HepG2 (cell line): ENCODE results near the gene OMA1. TPM values are rescaled to one million over a fixed set of nuclear protein-coding genes. Genes with fewer than 3 reads are reported as not detected.

Experiments used
- ATAC-seq: fragments of 200-7000 bp; cut with Tn5 transposase; 3 replicates; pipeline ENCODE4 v1.9.1; 2020; ENCODE audit warnings: mild to moderate bottlenecking, moderate library complexity
- BruUV-seq: library from RNA; stranded (reverse); fragments of 400-500 nt; replicated peaks from 2 replicates; lab custom pipeline; 2021; lab: Mats Ljungman, UMichigan
- CTCF ChIA-PET: fragments of 300-600 bp; formaldehyde crosslinking; extraction: SDS; loops from one replicate; lab custom pipeline; 2021; ENCODE audit warnings: low total read pairs, inconsistent platforms, low intra/inter-chr PET ratio; lab: Yijun Ruan, JAX
- POLR2A ChIA-PET: fragments of 350-600 bp; sonication (Branson Sonifier 250); formaldehyde crosslinking; loops from one replicate; lab custom pipeline; 2020; ENCODE audit warnings: antibody characterized with exemption, inconsistent platforms; lab: Yijun Ruan, JAX
- DNase-seq: peaks from one replicate; pipeline ENCODE4 v3.0.0-alpha.2; 2015; ENCODE audit warnings: low spot score
- FAIRE-seq: peaks from 3 replicates; lab custom pipeline; 2011; peaks lifted over from hg19 to GRCh38; lab: Jason Lieb, UNC
- H2AFZ ChIP-seq: one replicate; pipeline ENCODE4 v1.6.1; 2011; ENCODE audit warnings: low read length, inconsistent platforms
- H3K27ac ChIP-seq: fragments of 300-600 bp; 3 replicates; pipeline ENCODE4 v1.8.0; 2011; ENCODE audit warnings: mixed run types, mild to moderate bottlenecking, mixed read lengths, low read length, inconsistent platforms; ENCODE audit not compliant: insufficient read depth; ENCODE audit errors: extremely low read length
- H3K27me3 ChIP-seq, 2 experiments: fragments of 200-600 bp in 1 of 2; 2 replicates in 1 of 2; 3 replicates in 1 of 2; pipeline versions ENCODE4 v1.6.0 to v1.8.0; 2011; ENCODE audit warnings: low read length in 2 of 2, mild to moderate bottlenecking in 2 of 2, moderate library complexity in 2 of 2, inconsistent platforms in 1 of 2; ENCODE audit not compliant: insufficient read depth in 2 of 2, control insufficient read depth in 1 of 2
- H3K36me3 ChIP-seq, 2 experiments: fragments of 200-600 bp in 1 of 2; replicated peaks in 1 of 2; 2 replicates in 1 of 2; 3 replicates in 1 of 2; pipeline versions ENCODE4 v1.5.1 to v1.8.0; 2011; ENCODE audit warnings: low read length in 2 of 2, inconsistent platforms in 1 of 2; ENCODE audit not compliant: insufficient read depth in 2 of 2, control insufficient read depth in 1 of 2
- H3K4me1 ChIP-seq: 2 replicates; pipeline ENCODE4 v1.5.1; 2012; ENCODE audit warnings: low read length, inconsistent platforms; ENCODE audit not compliant: insufficient read depth
- H3K4me2 ChIP-seq: 2 replicates; pipeline ENCODE4 v1.6.0; 2011; ENCODE audit warnings: low read depth, low read length, inconsistent platforms
- H3K4me3 ChIP-seq, 3 experiments: fragments of 200-600 bp in 1 of 3; sonication (generic), shearing (Covaris generic) in 1 of 3; replicated peaks in 1 of 3; 2 replicates each; pipeline ENCODE4 v1.5.1; 2011 to 2016; ENCODE audit warnings: low read length in 3 of 3, inconsistent platforms in 2 of 3, low read depth in 2 of 3, mild to moderate bottlenecking in 2 of 3, control low read depth in 1 of 3, mixed read lengths in 1 of 3; ENCODE audit not compliant: insufficient read depth in 1 of 3
- H3K79me2 ChIP-seq: one replicate; pipeline ENCODE4 v1.6.1; 2011; ENCODE audit warnings: low read length, inconsistent platforms; ENCODE audit not compliant: insufficient read depth
- H3K9ac ChIP-seq: 2 replicates; pipeline ENCODE4 v1.6.0; 2011; ENCODE audit warnings: mild to moderate bottlenecking, low read depth, low read length, inconsistent platforms; ENCODE audit not compliant: insufficient read depth
- H3K9me3 ChIP-seq: 2 replicates; pipeline ENCODE4 v1.5.1; 2012; ENCODE audit warnings: mild to moderate bottlenecking, low read length
- H4K20me1 ChIP-seq: 2 replicates; pipeline ENCODE4 v1.6.0; 2011; ENCODE audit warnings: inconsistent platforms, mild to moderate bottlenecking, low read length, moderate library complexity; ENCODE audit not compliant: insufficient read depth
- E2F2 ChIP-seq: sonication (generic); formaldehyde crosslinking; IDR thresholded peaks from 2 replicates; pipeline ENCODE4 v1.4.0; 2020; ENCODE audit warnings: missing genetic modification reagents, borderline replicate concordance
- GTF2F1 ChIP-seq: fragments of 150-350 bp; IDR thresholded peaks from 2 replicates; pipeline ENCODE4 v1.6.1; 2014; ENCODE audit warnings: low read length
- KLF16 ChIP-seq, 2 experiments: sonication (generic) in 1 of 2; formaldehyde crosslinking in 1 of 2; IDR thresholded peaks; 2 replicates each; pipeline versions ENCODE4 v1.6.1 to v1.8.0; 2016 to 2023; ENCODE audit warnings: missing genetic modification reagents in 2 of 2, missing compliant biosample characterization in 1 of 2
- MAFF ChIP-seq: IDR thresholded peaks from 2 replicates; pipeline ENCODE4 v1.6.1; 2011; ENCODE audit warnings: low read depth, low read length, improper control_type of control experiment
- MAFK ChIP-seq, 2 experiments: IDR thresholded peaks in 1 of 2; conservative IDR thresholded peaks in 1 of 2; 2 replicates each; pipeline ENCODE4 v1.6.1; 2011; ENCODE audit warnings: improper control_type of control experiment in 2 of 2, low read length in 2 of 2
- PRMT3 ChIP-seq: sonication (generic); formaldehyde crosslinking; IDR thresholded peaks from 2 replicates; pipeline ENCODE4 v1.8.1; 2022; ENCODE audit warnings: low read depth, mild to moderate bottlenecking, moderate library complexity, missing genetic modification reagents, borderline replicate concordance
- TERF1 ChIP-seq: sonication (generic); formaldehyde crosslinking; IDR thresholded peaks from 2 replicates; pipeline ENCODE4 v1.8.0; 2022; ENCODE audit warnings: mild to moderate bottlenecking, missing genetic modification reagents, moderate library complexity
- ZNF121 ChIP-seq: sonication (generic); formaldehyde crosslinking; IDR thresholded peaks from 2 replicates; pipeline ENCODE4 v1.5.0; 2020; ENCODE audit warnings: mild to moderate bottlenecking, missing genetic modification reagents
- ZNF251 ChIP-seq: sonication (generic); formaldehyde crosslinking; IDR thresholded peaks from 2 replicates; pipeline ENCODE4 v1.9.0; 2021; ENCODE audit warnings: mild to moderate bottlenecking, missing genetic modification reagents
- ZNF263 ChIP-seq: sonication (generic); formaldehyde crosslinking; IDR thresholded peaks from 2 replicates; pipeline ENCODE4 v1.4.0; 2020; ENCODE audit warnings: missing genetic modification reagents
- ZNF367 ChIP-seq: sonication (generic); formaldehyde crosslinking; IDR thresholded peaks from 2 replicates; pipeline ENCODE4 v1.4.0; 2020; ENCODE audit warnings: missing genetic modification reagents, borderline replicate concordance
- ZNF512 ChIP-seq: sonication (generic); formaldehyde crosslinking; IDR thresholded peaks from 2 replicates; pipeline ENCODE4 v1.4.0; 2020; ENCODE audit warnings: mild to moderate bottlenecking, missing genetic modification reagents
- WGBS: methylation state at CpG from one replicate; pipeline ENCODE4 v1.1.6; 2017; ENCODE audit warnings: low lambda C conversion rate; 5-methylcytosine and 5-hydroxymethylcytosine counted together
- in situ Hi-C: cut with HindIII; loops from 2 replicates; pipeline ENCODE4 v1.10.0; 2017; ENCODE audit warnings: low pct_unique_long_range_greater_than_20kb; ENCODE audit not compliant: extremely low pct_ligation_motif_present
- intact Hi-C: fragments of 100-400 bp; cut with micrococcal nuclease; formaldehyde crosslinking; loops from one replicate; pipeline ENCODE4 v1.10.0; 2022; ENCODE audit not compliant: unreplicated experiment
- polyA plus RNA-seq, 8 experiments: library from polyadenylated mRNA; depleted of rRNA in 3 of 8; stranded (reverse) in 7 of 8; unstranded in 1 of 8; fragments of >200 nt; fragmentation: Illumina TruSeq in 4 of 8; extraction: Trizol in 4 of 8; gene quantifications; 2 replicates each; pipeline versions ENCODE4 v1.2.1 to v1.2.3, GENCODE V29; 2011 to 2016; ENCODE audit warnings: low read depth in 4 of 8, missing spikeins in 1 of 8, mixed read lengths in 1 of 8; ENCODE audit not compliant: insufficient read depth in 1 of 8
- total RNA-seq, 5 experiments: library from RNA; depleted of rRNA; stranded (reverse); fragments of >200 nt; fragmentation: Illumina TruSeq; extraction: Trizol; gene quantifications; 2 replicates each; pipeline ENCODE4 v1.2.3, GENCODE V29; 2016; ENCODE audit warnings: low read depth in 1 of 5

The OMA1 gene
- total and polyA plus RNA-seq, 2 of the 13 experiments (the other 11 are each of a cell fraction or from before 2014, with no cell fraction given) = 7.0 to 26.9 TPM

GRCh38 chr1:58436615-58437297, 109.8 kb downstream of the OMA1 start:
- Histone ChIP-seq H3K9ac (no peak overlapping the region), H3K79me2 (no peaks in the 10 kb centered on the region), H3K9me3 (no peaks in the 10 kb centered on the region), H3K36me3 (no peaks in the 10 kb centered on the region), H3K4me2 (no peak overlapping the region)
- DNase-seq = no peak
- POLR2A ChIA-PET = no interaction called here
- 52% methylated on average over 5 of the region's 5 CpGs for WGBS
- no peak for FAIRE-seq
- BruUV-seq = no TSS peak
- ATAC-seq = no peak
- in situ Hi-C loops = no loop called here
- CTCF ChIA-PET = no interaction called here
- TF ChIP-seq MAFK (conservative IDR thresholded peaks at IDR 0.05 in 1 of 2, IDR thresholded peaks at IDR 0.05 in 1 of 2; ENCODE audit: low read length in 2 of 2) (peak; percentile 60 to 87; a peak in 3 of 4 replicates), ZNF367 (no peak), MAFF (peak; percentile 67)
- TF ChIP-seq, all 625 proteins: peak for 2
- no peaks in the 10 kb centered on the region for H4K20me1 ChIP-seq
- no peak overlapping the region for H2AFZ ChIP-seq
- no peak overlapping the region for H3K27ac ChIP-seq
- intact Hi-C loops = no loop called here
- no peak overlapping the region for H3K4me3 ChIP-seq
- H3K4me1 ChIP-seq = peaks cover 14% of the 10 kb centered on the region
- H3K27me3 ChIP-seq = peaks cover 0 to 2% of the 10 kb centered on the region in 2 experiments; a peak in 1 of 5 replicates

DNA sequence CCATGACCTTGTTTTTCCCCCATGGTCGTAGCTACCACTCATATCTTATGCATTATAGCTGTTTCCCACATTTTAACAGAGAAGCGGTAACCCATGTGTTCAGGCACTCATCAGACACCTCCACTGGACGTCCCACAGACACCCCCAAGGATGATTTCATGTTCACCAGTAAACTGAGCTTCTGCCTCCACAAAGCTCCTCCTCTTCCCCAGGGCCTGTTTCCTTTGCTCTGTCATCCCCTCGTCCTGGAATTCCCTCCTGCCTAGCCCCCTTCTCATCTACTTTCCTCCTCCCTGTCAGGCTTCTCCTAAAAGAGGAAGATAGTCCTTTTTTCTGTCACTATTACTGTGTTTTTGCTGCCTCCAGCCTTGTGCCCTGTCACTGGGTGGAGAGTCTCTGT, 111.2 kb downstream of the OMA1 start:
- Histone ChIP-seq H3K79me2 (no peaks in the 10 kb centered on the region), H4K20me1 (no peaks in the 10 kb centered on the region), H3K4me2 (no peak overlapping the region), H3K9me3 (no peaks in the 10 kb centered on the region), H3K4me1 (peaks cover 14% of the 10 kb centered on the region), H3K4me3 (no peak overlapping the region), H3K27ac (no peak overlapping the region), H2AFZ (no peak overlapping the region), H3K27me3 (peaks cover 0 to 2% of the 10 kb centered on the region in 2 experiments; a peak in 1 of 5 replicates), H3K36me3 (no peaks in the 10 kb centered on the region), H3K9ac (no peak overlapping the region)
- intact Hi-C loops = no loop called here
- no TSS peak for BruUV-seq
- CTCF ChIA-PET = no interaction called here
- ATAC-seq = no peak
- POLR2A ChIA-PET = no interaction called here
- in situ Hi-C loops = no loop called here
- DNase-seq = no peak
- WGBS = 26% methylated on average over 4 of the region's 4 CpGs
- FAIRE-seq = no peak
- TF ChIP-seq ZNF251 (CRISPR knock-in tag) (no peak), KLF16 (CRISPR knock-in tag; IDR thresholded peaks at IDR 0.05) (no peak), GTF2F1 (no peak), TERF1 (CRISPR knock-in tag) (no peak), E2F2 (no peak), PRMT3 (CRISPR knock-in tag) (no peak), ZNF263 (CRISPR knock-in tag) (no peak), ZNF121 (no peak), ZNF512 (no peak)
